Erythroblast (primary cell): ENCODE measurements around the gene SLC22A13.

Experiments used
- GATA1 ChIP-seq: IDR thresholded peaks from 2 replicates; pipeline ENCODE4 v1.6.1; 2011; ENCODE audit warnings: low read depth, mild to moderate bottlenecking, control low read depth, low read length, moderate library complexity
- POLR2A ChIP-seq: IDR thresholded peaks from 2 replicates; pipeline ENCODE4 v1.6.1; 2011; ENCODE audit warnings: mild to moderate bottlenecking, low read length

GRCh38 chr3:38306941-38307340, 41.3 kb downstream of the SLC22A13 start:
- no peak for TF ChIP-seq POLR2A
- TF ChIP-seq GATA1: no peak
